Mucosa of rectum (tissue), 2 donors: Measurements from ENCODE around the gene ICAM5.

Source experiments
- H3K27ac ChIP-seq, 2 donors: one replicate each; pipeline ENCODE4 v1.7.0; 2013; ENCODE audit warnings: inconsistent platforms in 2 of 2, low read depth in 2 of 2, low read length in 2 of 2
- H3K27me3 ChIP-seq, 2 donors: one replicate each; pipeline ENCODE4 v1.7.0; 2013; ENCODE audit warnings: low read length in 2 of 2; ENCODE audit not compliant: control insufficient read depth in 2 of 2, insufficient read depth in 2 of 2
- H3K36me3 ChIP-seq, 2 donors: one replicate each; pipeline ENCODE4 v1.7.0; 2013; ENCODE audit warnings: low read length in 2 of 2; ENCODE audit not compliant: control insufficient read depth in 2 of 2, insufficient read depth in 2 of 2
- H3K4me1 ChIP-seq, 2 donors: one replicate each; pipeline ENCODE4 v1.7.0; 2013; ENCODE audit warnings: low read length in 2 of 2, mild to moderate bottlenecking in 1 of 2; ENCODE audit not compliant: control insufficient read depth in 2 of 2, insufficient read depth in 2 of 2
- H3K4me3 ChIP-seq, 2 donors: one replicate each; pipeline ENCODE4 v1.7.0; 2013; ENCODE audit warnings: low read length in 2 of 2
- H3K9ac ChIP-seq, 2 donors: one replicate each; pipeline ENCODE4 v1.7.0; 2013; ENCODE audit warnings: low read length in 2 of 2, low read depth in 1 of 2, mild to moderate bottlenecking in 1 of 2
- H3K9me3 ChIP-seq, 2 donors: one replicate each; pipeline ENCODE4 v1.7.0; 2013; ENCODE audit warnings: low read length in 2 of 2; ENCODE audit not compliant: control insufficient read depth in 2 of 2
- donor health status: healthy.
- donor health status: Normal muscosa, but diverticular disease.

The ICAM5 gene

GRCh38 chr19:10283301-10284064, 6.3 kb upstream of the ICAM5 start:
- Histone ChIP-seq H3K9ac (no peak overlapping the region), H3K36me3 (peaks cover 0 to 16% of the 10 kb centered on the region in 2 donors), H3K4me1 (peaks cover 9 to 12% of the 10 kb centered on the region in 2 donors), H3K4me3 (no peak overlapping the region), H3K27ac (no peak overlapping the region), H3K27me3 (peaks cover 8 to 11% of the 10 kb centered on the region in 2 donors), H3K9me3 (no peaks in the 10 kb centered on the region)

GRCh38 chr19:10284065-10284959, 5.4 kb upstream of the ICAM5 start:
- Histone ChIP-seq H3K36me3 (peaks cover 0 to 16% of the 10 kb centered on the region in 2 donors), H3K4me1 (peaks cover 17 to 18% of the 10 kb centered on the region in 2 donors), H3K9ac (no peak overlapping the region), H3K27ac (no peak overlapping the region), H3K9me3 (no peaks in the 10 kb centered on the region), H3K4me3 (no peak overlapping the region), H3K27me3 (peaks cover 14 to 18% of the 10 kb centered on the region in 2 donors)

GRCh38 chr19:10284960-10285278, 4.8 kb upstream of the ICAM5 start:
- H3K4me1 ChIP-seq, result peaks cover 18 to 21% of the 10 kb centered on the region in 2 donors
- H3K9ac ChIP-seq, result no peak overlapping the region
- no peak overlapping the region for H3K4me3 ChIP-seq
- no peaks in the 10 kb centered on the region for H3K9me3 ChIP-seq
- H3K27me3 ChIP-seq, result peaks cover 17 to 21% of the 10 kb centered on the region in 2 donors
- no peak overlapping the region for H3K27ac ChIP-seq
- H3K36me3 ChIP-seq, result peaks cover 0 to 16% of the 10 kb centered on the region in 2 donors

GRCh38 chr19:10285393-10285792, 4.4 kb upstream of the ICAM5 start:
- Histone ChIP-seq H3K9me3 (no peaks in the 10 kb centered on the region), H3K9ac (no peak overlapping the region), H3K4me3 (no peak overlapping the region), H3K27me3 (peaks cover 21 to 26% of the 10 kb centered on the region in 2 donors), H3K27ac (no peak overlapping the region), H3K36me3 (peaks cover 0 to 16% of the 10 kb centered on the region in 2 donors), H3K4me1 (peaks cover 23% of the 10 kb centered on the region in 2 donors)

GRCh38 chr19:10286803-10287737, 2.7 kb upstream of the ICAM5 start, which contains the start of gene ICAM4:
Gene ICAM4 (plus strand): TSS chr19:10286955. CDS start chr19:10287013, 58 bp downstream.
- Histone ChIP-seq H3K27me3 (peaks cover 35 to 42% of the 10 kb centered on the region in 2 donors), H3K9ac (no peak within 1 kb of the TSS), H3K9me3 (no peaks in the 10 kb centered on the region), H3K4me3 (peak within 1 kb of the TSS; percentile 31 to 37), H3K4me1 (peaks cover 36 to 39% of the 10 kb centered on the region in 2 donors), H3K36me3 (peaks cover 0 to 16% of the 10 kb centered on the region in 2 donors), H3K27ac (peak within 1 kb of the TSS in 1 of 2 donors; percentile 48)

GRCh38 chr19:10288662-10289166, 1.0 kb upstream of the ICAM5 start:
- Histone ChIP-seq H3K27me3 (peaks cover 50 to 59% of the 10 kb centered on the region in 2 donors), H3K4me3 (peak overlapping the region; percentile 38 to 62), H3K4me1 (peaks cover 41 to 44% of the 10 kb centered on the region in 2 donors), H3K36me3 (peaks cover 0 to 16% of the 10 kb centered on the region in 2 donors), H3K27ac (no peak overlapping the region), H3K9me3 (no peaks in the 10 kb centered on the region), H3K9ac (peak overlapping the region in 1 of 2 donors; percentile 10)

GRCh38 chr19:10289167-10289835, 451 bp upstream of the ICAM5 start:
- H3K4me3 ChIP-seq, result peak overlapping the region; percentile 38 to 62
- H3K4me1 ChIP-seq, result peaks cover 41 to 44% of the 10 kb centered on the region in 2 donors
- H3K36me3 ChIP-seq, result peaks cover 0 to 14% of the 10 kb centered on the region in 2 donors
- H3K9ac ChIP-seq, result peak overlapping the region in 1 of 2 donors; percentile 10
- no peak overlapping the region for H3K27ac ChIP-seq
- peaks cover 54 to 65% of the 10 kb centered on the region in 2 donors for H3K27me3 ChIP-seq
- H3K9me3 ChIP-seq, result no peaks in the 10 kb centered on the region

GRCh38 chr19:10290357-10290875, 664 bp downstream of the ICAM5 start:
- peaks cover 41 to 50% of the 10 kb centered on the region in 2 donors for H3K4me1 ChIP-seq
- H3K4me3 ChIP-seq, result peak overlapping the region in 1 of 2 donors; percentile 65
- peaks cover 0 to 7% of the 10 kb centered on the region in 2 donors for H3K36me3 ChIP-seq
- no peak overlapping the region for H3K27ac ChIP-seq
- no peaks in the 10 kb centered on the region for H3K9me3 ChIP-seq
- H3K27me3 ChIP-seq, result peaks cover 62 to 73% of the 10 kb centered on the region in 2 donors
- H3K9ac ChIP-seq, result no peak overlapping the region
